ENCODE measurements around the gene LAMTOR1. TPM values are rescaled to one million over a fixed set of nuclear protein-coding genes. Genes with fewer than 3 reads are reported as not detected.

Gene LAMTOR1
- polyA plus RNA-seq, 1 donor (not counting 4 experiments of a cell fraction or from before 2014, with no cell fraction given) = 88.5 TPM

DNA sequence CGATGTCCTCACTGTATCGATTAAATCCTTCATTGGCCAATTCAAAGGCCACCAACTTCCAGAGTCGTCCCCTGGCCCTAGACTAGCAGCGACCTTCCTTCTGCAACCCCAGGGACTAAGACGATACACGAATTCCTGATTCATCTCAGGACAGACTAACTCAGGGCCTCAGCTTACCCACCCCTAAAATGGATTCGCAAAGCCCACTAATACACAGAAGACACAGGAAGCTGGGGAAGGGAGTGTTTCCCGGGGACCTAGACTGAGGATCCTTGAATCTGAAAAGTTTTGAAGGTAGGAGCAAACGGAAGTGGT, 509 bp downstream of the LAMTOR1 start:
- DNase-seq (ENCODE audit: low read depth, low spot score) = no peak
- dilution Hi-C loops (cut with MboI; ENCODE audit: extremely low pct_ligation_motif_present, low sequenced_read_pairs) = no loop called here
- Histone ChIP-seq H3K9ac (ENCODE audit: control insufficient read depth, extremely low read depth, insufficient read depth, low read length) (peak overlapping the region; percentile 97), H3K4me3 (ENCODE audit: control insufficient read depth in 2 of 3, extremely low read depth in 1 of 3, insufficient read depth in 2 of 3, low read depth in 1 of 3, low read length in 3 of 3) (peak overlapping the region; percentile 62 to 99 (median 94)), H4K20me1 (ENCODE audit: control insufficient read depth, extremely low read depth, insufficient read depth, low read length) (no peaks in the 10 kb centered on the region), H3K79me2 (ENCODE audit: control insufficient read depth, insufficient read depth, low read length) (peaks cover 44% of the 10 kb centered on the region), H3K9me1 (ENCODE audit: control insufficient read depth, extremely low read depth, insufficient read depth, low read length) (no peaks in the 10 kb centered on the region), H3K4me2 (ENCODE audit: control insufficient read depth, extremely low read depth, insufficient read depth, low read depth, low read length) (peak overlapping the region; percentile 97), H3K27ac (ENCODE audit: control insufficient read depth, insufficient read depth, low read length) (peak overlapping the region; percentile 95), H3K27me3 (ENCODE audit: control insufficient read depth, extremely low read depth, insufficient read depth, low read length) (no peaks in the 10 kb centered on the region), H2AFZ (ENCODE audit: control insufficient read depth, low read length) (no peak overlapping the region), H3K4me1 (ENCODE audit: control insufficient read depth, extremely low read depth, insufficient read depth, low read length) (peaks cover 36% of the 10 kb centered on the region), H3K9me3 (ENCODE audit: control insufficient read depth, low read depth, low read length) (no peaks in the 10 kb centered on the region), H3K36me3 (ENCODE audit: control insufficient read depth in 2 of 2, extremely low read depth in 1 of 2, insufficient read depth in 2 of 2, low read length in 2 of 2) (peaks cover 13 to 41% of the 10 kb centered on the region in 2 experiments)
- TF ChIP-seq EZH2 (IDR thresholded peaks at IDR 0.05; ENCODE audit: low read length) (no peak), CTCF (optimal IDR thresholded peaks at IDR 0.05 in 1 of 3, IDR thresholded peaks at IDR 0.05 in 1 of 3, conservative IDR thresholded peaks at IDR 0.05 in 1 of 3; ENCODE audit: extremely low read depth in 1 of 3, insufficient read depth in 2 of 3, low read length in 3 of 3) (no peak)
- FAIRE-seq = no peak

DNA sequence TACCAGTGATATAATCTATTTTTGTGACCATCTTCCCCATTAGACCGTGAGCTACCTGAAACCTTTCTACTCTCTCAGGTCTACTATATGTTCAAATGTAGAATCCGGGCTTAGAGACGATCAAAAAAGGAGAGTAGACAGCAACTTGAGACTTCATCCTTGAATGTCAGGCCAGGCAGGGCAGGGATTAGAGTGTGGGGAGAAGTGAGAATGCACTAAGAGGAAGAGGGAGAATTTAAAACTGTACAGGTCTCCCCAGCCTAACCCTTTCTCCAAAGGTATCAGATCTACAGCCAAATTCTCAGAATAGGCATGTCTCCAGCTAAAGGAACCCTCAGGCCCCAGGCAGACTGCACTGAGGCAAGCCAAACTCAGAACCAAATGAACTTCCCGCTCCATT, 935 bp downstream of the LAMTOR1 start:
- peak overlapping the region; percentile 97 for H3K4me2 ChIP-seq (ENCODE audit: control insufficient read depth, extremely low read depth, insufficient read depth, low read depth, low read length)
- H3K4me1 ChIP-seq (ENCODE audit: control insufficient read depth, extremely low read depth, insufficient read depth, low read length) = peaks cover 36% of the 10 kb centered on the region
- TF ChIP-seq EZH2 (IDR thresholded peaks at IDR 0.05; ENCODE audit: low read length) (no peak), CTCF (optimal IDR thresholded peaks at IDR 0.05 in 1 of 3, IDR thresholded peaks at IDR 0.05 in 1 of 3, conservative IDR thresholded peaks at IDR 0.05 in 1 of 3; ENCODE audit: extremely low read depth in 1 of 3, insufficient read depth in 2 of 3, low read length in 3 of 3) (no peak)
- peaks cover 16 to 38% of the 10 kb centered on the region in 2 experiments for H3K36me3 ChIP-seq (ENCODE audit: control insufficient read depth in 2 of 2, extremely low read depth in 1 of 2, insufficient read depth in 2 of 2, low read length in 2 of 2)
- dilution Hi-C loops (cut with MboI; ENCODE audit: extremely low pct_ligation_motif_present, low sequenced_read_pairs) = no loop called here
- no peaks in the 10 kb centered on the region for H3K9me3 ChIP-seq (ENCODE audit: control insufficient read depth, low read depth, low read length)
- FAIRE-seq = no peak
- H3K27me3 ChIP-seq (ENCODE audit: control insufficient read depth, extremely low read depth, insufficient read depth, low read length) = no peaks in the 10 kb centered on the region
- no peaks in the 10 kb centered on the region for H3K9me1 ChIP-seq (ENCODE audit: control insufficient read depth, extremely low read depth, insufficient read depth, low read length)
- no peak for DNase-seq (ENCODE audit: low read depth, low spot score)
- peaks cover 44% of the 10 kb centered on the region for H3K79me2 ChIP-seq (ENCODE audit: control insufficient read depth, insufficient read depth, low read length)
- H3K4me3 ChIP-seq (ENCODE audit: control insufficient read depth in 2 of 3, extremely low read depth in 1 of 3, insufficient read depth in 2 of 3, low read depth in 1 of 3, low read length in 3 of 3) = peak overlapping the region; percentile 62 to 99 (median 94)
- peak overlapping the region; percentile 95 for H3K27ac ChIP-seq (ENCODE audit: control insufficient read depth, insufficient read depth, low read length)
- H4K20me1 ChIP-seq (ENCODE audit: control insufficient read depth, extremely low read depth, insufficient read depth, low read length) = no peaks in the 10 kb centered on the region
- H2AFZ ChIP-seq (ENCODE audit: control insufficient read depth, low read length) = no peak overlapping the region
- H3K9ac ChIP-seq (ENCODE audit: control insufficient read depth, extremely low read depth, insufficient read depth, low read length) = peak overlapping the region; percentile 97
